OCI-LY7 (cell line): ENCODE results near the gene WWOX.

ENCODE experiments used
- CTCF ChIP-seq: fragments of 200-600 bp; sonication (generic); conservative IDR thresholded peaks from 2 replicates; pipeline ENCODE4 v1.5.1; 2014; ENCODE audit warnings: mild to moderate bottlenecking, antibody characterized with exemption, low read length, moderate library complexity, mixed read lengths
- EZH2phosphoT487 ChIP-seq: fragments of 200-600 bp; sonication (generic); IDR thresholded peaks from 2 replicates; pipeline ENCODE4 v1.6.1; 2018; ENCODE audit warnings: low read depth, borderline replicate concordance, mild to moderate bottlenecking, mixed run types, antibody characterized with exemption, low read length, moderate library complexity, mixed read lengths

GRCh38 chr16:78759596-78759995 is 660.1 kb downstream of the WWOX start:
- TF ChIP-seq CTCF (no peak), EZH2phosphoT487 (no peak)
